Measurements from ENCODE around the gene OR10G8. TPM values are rescaled to one million over a fixed set of nuclear protein-coding genes. Genes with fewer than 3 reads are reported as not detected.

OR10G8 gene
- total RNA-seq, 1 experiment from 2014 or later = not detected

- Histone ChIP-seq H3K9me3 (ENCODE audit: control insufficient read depth in 1 of 2, insufficient read depth in 1 of 2, low read depth in 1 of 2, low read length in 2 of 2) (no peaks in the 10 kb centered on the region), H3K27ac (ENCODE audit: low read depth, low read length) (no peak overlapping the region), H3K4me3 (replicated peaks in 1 of 2; ENCODE audit: low read depth in 1 of 2, low read length in 2 of 2) (no peak overlapping the region), H3K79me2 (ENCODE audit: insufficient read depth, low read length) (no peaks in the 10 kb centered on the region), H3K36me3 (ENCODE audit: control insufficient read depth in 1 of 2, insufficient read depth in 2 of 2, low read length in 2 of 2) (no peaks in the 10 kb centered on the region), H4K20me1 (ENCODE audit: insufficient read depth) (no peaks in the 10 kb centered on the region), H3K9me2 (ENCODE audit: insufficient read depth) (no peaks in the 10 kb centered on the region), H3K9ac (ENCODE audit: low read length) (no peak overlapping the region), H2AFZ (ENCODE audit: low read depth, low read length, poor library complexity, severe bottlenecking) (no peak overlapping the region), H3K27me3 (ENCODE audit: insufficient read depth, low read length) (peaks cover 41% of the 10 kb centered on the region), H3K4me2 (ENCODE audit: low read length) (no peak overlapping the region), H3K4me1 (ENCODE audit: control insufficient read depth in 1 of 2, insufficient read depth in 2 of 2, low read length in 2 of 2) (no peaks in the 10 kb centered on the region)
- no TSS peak for BruUV-seq (replicated peaks)
- POLR2A ChIA-PET = no interaction called here
- RAD21 ChIA-PET (ENCODE audit: low non-redundant PET in 1 of 2, low total read pairs in 2 of 2, uncharacterized antibody in 2 of 2, unreplicated experiment in 2 of 2) = no interaction called here
- ATAC-seq (no peak), DNase-seq (ENCODE audit: low read depth, low spot score) (no peak)
- TF ChIP-seq POLR2AphosphoS5 (IDR thresholded peaks at IDR 0.05; ENCODE audit: low read depth, low read length) (no peak), FOSL1 (IDR thresholded peaks at IDR 0.05; ENCODE audit: low read depth) (no peak), MAX (IDR thresholded peaks at IDR 0.05) (no peak), SRF (IDR thresholded peaks at IDR 0.05; ENCODE audit: low read depth) (no peak), EZH2phosphoT487 (IDR thresholded peaks at IDR 0.05; ENCODE audit: borderline replicate concordance) (no peak), SP1 (IDR thresholded peaks at IDR 0.05; ENCODE audit: low read depth) (no peak), YY1 (IDR thresholded peaks at IDR 0.05; ENCODE audit: extremely low read depth, insufficient replicate concordance, low read depth, low read length) (no peak), ZNF274 (IDR thresholded peaks at IDR 0.05; ENCODE audit: low read depth, low read length) (no peak)
- intact Hi-C loops (cut with micrococcal nuclease) = no loop called here
- CTCF ChIA-PET = no interaction called here
Measured at GRCh38 chr11:124050748-124051147, 24.1 kb downstream of the OR10G8 start.

GRCh38 chr11:124052966-124053365 is 26.4 kb downstream of the OR10G8 start:
- peaks cover 43% of the 10 kb centered on the region for H3K27me3 ChIP-seq (ENCODE audit: insufficient read depth, low read length)
- POLR2A ChIA-PET = no interaction called here
- H3K4me3 ChIP-seq (replicated peaks in 1 of 2; ENCODE audit: low read depth in 1 of 2, low read length in 2 of 2) = no peak overlapping the region
- TF ChIP-seq SP1 (IDR thresholded peaks at IDR 0.05; ENCODE audit: low read depth) (no peak), EGR1 (IDR thresholded peaks at IDR 0.05; ENCODE audit: low read depth) (no peak), ZNF274 (IDR thresholded peaks at IDR 0.05; ENCODE audit: low read depth, low read length) (no peak), ZBTB33 (IDR thresholded peaks at IDR 0.05; ENCODE audit: extremely low read depth, insufficient replicate concordance, low read length) (no peak), ZFX (IDR thresholded peaks at IDR 0.05) (no peak), JUND (IDR thresholded peaks at IDR 0.05) (no peak), ATF3 (IDR thresholded peaks at IDR 0.05) (no peak), SIN3A (IDR thresholded peaks at IDR 0.05; ENCODE audit: low read depth) (no peak), ELF1 (IDR thresholded peaks at IDR 0.05; ENCODE audit: borderline replicate concordance, low read depth) (no peak), MAX (IDR thresholded peaks at IDR 0.05) (no peak), TCF7L2 (IDR thresholded peaks at IDR 0.05; ENCODE audit: borderline replicate concordance, extremely low read depth, insufficient read depth, insufficient read length) (no peak)
- TF ChIP-seq, protein P1, sequence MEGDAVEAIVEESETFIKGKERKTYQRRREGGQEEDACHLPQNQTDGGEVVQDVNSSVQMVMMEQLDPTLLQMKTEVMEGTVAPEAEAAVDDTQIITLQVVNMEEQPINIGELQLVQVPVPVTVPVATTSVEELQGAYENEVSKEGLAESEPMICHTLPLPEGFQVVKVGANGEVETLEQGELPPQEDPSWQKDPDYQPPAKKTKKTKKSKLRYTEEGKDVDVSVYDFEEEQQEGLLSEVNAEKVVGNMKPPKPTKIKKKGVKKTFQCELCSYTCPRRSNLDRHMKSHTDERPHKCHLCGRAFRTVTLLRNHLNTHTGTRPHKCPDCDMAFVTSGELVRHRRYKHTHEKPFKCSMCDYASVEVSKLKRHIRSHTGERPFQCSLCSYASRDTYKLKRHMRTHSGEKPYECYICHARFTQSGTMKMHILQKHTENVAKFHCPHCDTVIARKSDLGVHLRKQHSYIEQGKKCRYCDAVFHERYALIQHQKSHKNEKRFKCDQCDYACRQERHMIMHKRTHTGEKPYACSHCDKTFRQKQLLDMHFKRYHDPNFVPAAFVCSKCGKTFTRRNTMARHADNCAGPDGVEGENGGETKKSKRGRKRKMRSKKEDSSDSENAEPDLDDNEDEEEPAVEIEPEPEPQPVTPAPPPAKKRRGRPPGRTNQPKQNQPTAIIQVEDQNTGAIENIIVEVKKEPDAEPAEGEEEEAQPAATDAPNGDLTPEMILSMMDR (IDR thresholded peaks at IDR 0.05 in 2 of 3, conservative IDR thresholded peaks at IDR 0.05 in 1 of 3; ENCODE audit: borderline replicate concordance in 1 of 3, insufficient read depth in 1 of 3, low read depth in 2 of 3, low read length in 2 of 3) = no peak

More at GRCh38 chr11:124052966-124053365, 26.4 kb downstream of the OR10G8 start:
- Histone ChIP-seq H2AFZ (ENCODE audit: low read depth, low read length, poor library complexity, severe bottlenecking) (no peak overlapping the region), H3K27ac (ENCODE audit: low read depth, low read length) (no peak overlapping the region), H3K79me2 (ENCODE audit: insufficient read depth, low read length) (no peaks in the 10 kb centered on the region), H3K36me3 (ENCODE audit: control insufficient read depth in 1 of 2, insufficient read depth in 2 of 2, low read length in 2 of 2) (no peaks in the 10 kb centered on the region), H3K4me2 (ENCODE audit: low read length) (no peak overlapping the region), H3K9me3 (ENCODE audit: control insufficient read depth in 1 of 2, insufficient read depth in 1 of 2, low read depth in 1 of 2, low read length in 2 of 2) (no peaks in the 10 kb centered on the region), H4K20me1 (ENCODE audit: insufficient read depth) (no peaks in the 10 kb centered on the region), H3K4me1 (ENCODE audit: control insufficient read depth in 1 of 2, insufficient read depth in 2 of 2, low read length in 2 of 2) (no peaks in the 10 kb centered on the region), H3K9ac (ENCODE audit: low read length) (no peak overlapping the region), H3K9me2 (ENCODE audit: insufficient read depth) (no peaks in the 10 kb centered on the region)
- ATAC-seq (no peak), DNase-seq (ENCODE audit: low read depth, low spot score) (no peak)
- no TSS peak for BruUV-seq (replicated peaks)
- RAD21 ChIA-PET (ENCODE audit: low non-redundant PET in 1 of 2, low total read pairs in 2 of 2, uncharacterized antibody in 2 of 2, unreplicated experiment in 2 of 2) = no interaction called here
- intact Hi-C loops (cut with micrococcal nuclease) = no loop called here
- CTCF ChIA-PET = interaction anchor here (1.3 kb wide), 1 partner anchor 16 kb away, joined by 3 read pairs; no protein-coding TSS in a partner anchor
